Measurements from ENCODE around the gene TOMM6. TPM values are rescaled to one million over a fixed set of nuclear protein-coding genes. Genes with fewer than 3 reads are reported as not detected.

The TOMM6 gene
- total RNA-seq, 1 experiment from 2014 or later, result 239 TPM

GRCh38 chr6:41790045-41790444 is 2.6 kb downstream of the TOMM6 start:
- Mint-ChIP-seq H3K27ac (no peak overlapping the region), H3K9me3 (no peaks in the 10 kb centered on the region; a peak in 3 of 5 replicates), H3K4me1 (peaks cover 8% of the 10 kb centered on the region in 2 experiments), H3K27me3 (ENCODE audit: low read depth) (peaks cover 13% of the 10 kb centered on the region), H3K36me3 (ENCODE audit: insufficient read depth in 1 of 3, low read depth in 3 of 3) (peaks cover 12 to 42% (median 28%) of the 10 kb centered on the region in 3 experiments), H3K4me3 (no peak overlapping the region)
- H3T11ph ChIP-seq (ENCODE audit: low read length), result no peak overlapping the region
- H3K79me2 ChIP-seq (ENCODE audit: insufficient read depth, low read length), result peaks cover 2% of the 10 kb centered on the region; the same call in 1 of the 2 replicates
- no peak overlapping the region for H2BK20ac ChIP-seq (ENCODE audit: low read depth, low read length, poor library complexity, severe bottlenecking)
- H2AK5ac ChIP-seq (ENCODE audit: insufficient read length, low read length), result no peak overlapping the region
- no peak overlapping the region for H4K8ac ChIP-seq (replicated peaks; ENCODE audit: insufficient read length, low read depth, low read length)
- H3K23me2 ChIP-seq (ENCODE audit: insufficient read length, low read depth, low read length, poor library complexity, severe bottlenecking), result peaks cover 8% of the 10 kb centered on the region
- no peak overlapping the region for H2BK120ac ChIP-seq (ENCODE audit: low read depth, low read length, poor library complexity, severe bottlenecking)
- H2BK5ac ChIP-seq (ENCODE audit: insufficient read length, low read length), result no peak overlapping the region
- no peak overlapping the region for H2BK15ac ChIP-seq (ENCODE audit: low read depth, low read length)
- no peak for DNase-seq
- no peak overlapping the region for H3K4ac ChIP-seq (ENCODE audit: low read depth, low read length)
- TF ChIP-seq CTCF (conservative IDR thresholded peaks at IDR 0.05), result no peak
- H3K4me1 ChIP-seq (ENCODE audit: insufficient read depth, low read length), result no peaks in the 10 kb centered on the region
- no CpG with 5 or more reads among the region's 1 CpG for WGBS (ENCODE audit: extremely low coverage, insufficient read length, low lambda C conversion rate)
- no peak overlapping the region for H3K27ac ChIP-seq (ENCODE audit: insufficient read length, low read depth, low read length)
- no peak overlapping the region for H4K91ac ChIP-seq (ENCODE audit: insufficient read length, low read depth, low read length)
- no peaks in the 10 kb centered on the region for H4K20me1 ChIP-seq (ENCODE audit: control insufficient read depth, insufficient read depth, insufficient read length)
- no peaks in the 10 kb centered on the region for H3K9me3 ChIP-seq (ENCODE audit: control insufficient read depth, low read depth, low read length)
- H2AFZ ChIP-seq (ENCODE audit: low read length), result no peak overlapping the region
- no peaks in the 10 kb centered on the region for H3K79me1 ChIP-seq (ENCODE audit: insufficient read depth, low read depth, low read length, poor library complexity, severe bottlenecking)
- H3K18ac ChIP-seq (ENCODE audit: insufficient read length, low read depth, low read length), result no peak overlapping the region
- H3K56ac ChIP-seq (ENCODE audit: insufficient read length, low read depth, low read length), result no peak overlapping the region
- no peak overlapping the region for H4K5ac ChIP-seq (ENCODE audit: insufficient read length, low read depth, low read length)
- no peak overlapping the region for H3K4me2 ChIP-seq (ENCODE audit: insufficient read depth, insufficient read length, low read length)
- no peak overlapping the region for H3K9ac ChIP-seq (ENCODE audit: extremely low read depth, insufficient read length, low read length)
- H3K14ac ChIP-seq (ENCODE audit: insufficient read depth, low read length), result no peak overlapping the region
- no peak overlapping the region for H2BK12ac ChIP-seq (ENCODE audit: insufficient read length, low read depth, low read length)
- H3K23ac ChIP-seq (ENCODE audit: insufficient read length, low read depth, low read length), result no peak overlapping the region
- H3K27me3 ChIP-seq (ENCODE audit: insufficient read depth, low read length), result peaks cover 8% of the 10 kb centered on the region; the same call in 1 of the 2 replicates
